Ovary (tissue), 9 donors: ENCODE results near the gene PYY. TPM values are rescaled to one million over a fixed set of nuclear protein-coding genes. Genes with fewer than 3 reads are reported as not detected.

Experiments
- DNase-seq, 5 donors: peaks; one replicate each; pipeline ENCODE4 v3.0.0-alpha.2; 2019 to 2020
- H3K27ac ChIP-seq, 2 donors: fragments of 200-600 bp; one replicate each; pipeline versions ENCODE4 v1.5.1 to v1.8.0; 2019 to 2022
- H3K27me3 ChIP-seq: fragments of 200-600 bp; one replicate; pipeline ENCODE4 v1.8.0; 2022
- H3K36me3 ChIP-seq: fragments of 200-600 bp; sonication (generic); one replicate; pipeline ENCODE4 v1.5.1; 2019
- H3K4me1 ChIP-seq: one replicate; pipeline ENCODE4 v1.8.1; 2013; ENCODE audit warnings: mild to moderate bottlenecking, moderate library complexity; ENCODE audit not compliant: insufficient read depth
- H3K4me3 ChIP-seq: fragments of 200-600 bp; sonication (generic); one replicate; pipeline ENCODE4 v1.5.1; 2017
- H3K9me3 ChIP-seq, 2 donors: fragments of 200-600 bp in 1 of 2; sonication (generic) in 1 of 2; one replicate each; pipeline versions ENCODE4 v1.5.1 to v1.8.1; 2013 to 2019; ENCODE audit warnings: mild to moderate bottlenecking in 1 of 2, moderate library complexity in 1 of 2
- EP300 ChIP-seq: sonication (generic); formaldehyde crosslinking; IDR thresholded peaks from one replicate; pipeline ENCODE4 v1.6.1; 2017; ENCODE audit warnings: antibody characterized with exemption
- POLR2A ChIP-seq: fragments of 450-650 bp; IDR thresholded peaks from one replicate; pipeline ENCODE4 v1.6.1; 2017; ENCODE audit warnings: antibody characterized with exemption, mild to moderate bottlenecking, moderate library complexity
- WGBS, 3 donors: extraction: QIAGEN DNeasy Blood & Tissue Kit in 1 of 3; methylation state at CpG; one replicate each; pipeline versions ENCODE4 v1.1.5 to v1.1.7; 2013 to 2017; 5-methylcytosine and 5-hydroxymethylcytosine counted together
- intact Hi-C, 4 donors: fragments of 100-400 bp; cut with DNase I; formaldehyde crosslinking; loops; one replicate each; pipeline versions ENCODE4 v1.11.0 to v1.15.1; 2022 to 2023
- polyA plus RNA-seq, 2 donors: library from polyadenylated mRNA; stranded (reverse); fragments of 200-250 nt in 1 of 2; fragments of 350-450 nt in 1 of 2; fragmentation: Illumina TruSeq in 1 of 2; extraction: RNeasy Lipid Tissue Mini Kit (QIAGEN cat#74804) in 1 of 2; gene quantifications; one replicate each; pipeline ENCODE4 v1.2.3, GENCODE V29; 2013 to 2014
- total RNA-seq, 7 donors: library from RNA; depleted of rRNA in 2 of 7; stranded (reverse); fragments of >200 nt in 2 of 7; fragmentation: NEBNext Ultra II Directional in 3 of 7; extraction: Animal tissue kit (Norgen Biotek cat#: 25700) in 3 of 7; gene quantifications; one replicate each; pipeline versions ENCODE4 v1.1.0 to v1.2.4, GENCODE V29; 2016 to 2023
- TF ChIP-seq, protein P1 (sequence below), 3 donors: fragments of 450-650 bp in 2 of 3; fragments of 200-600 bp in 1 of 3; IDR thresholded peaks; one replicate each; pipeline versions ENCODE4 v1.5.1 to v1.8.0; 2016 to 2022; ENCODE audit warnings: antibody characterized with exemption in 3 of 3, mild to moderate bottlenecking in 1 of 3
- donor health status: DM: no; HTN: no; CAD: no; lungs with moderate emphysema.
- donor health status: DM: no; HTN: no; CAD: no.
- donor health status: Bipolar disorder and iron deficiency.
- donor health status: DM: yes; HTN: yes; CAD: no.
- donor health status: DM: no; HTN: no; CAD: no.
- donor health status: DM: yes; HTN: yes; CAD: no.

Gene PYY
- total and polyA plus RNA-seq, 9 donors: 0.18 to 1.1 (median 0.69) TPM; not detected in 6

DNA sequence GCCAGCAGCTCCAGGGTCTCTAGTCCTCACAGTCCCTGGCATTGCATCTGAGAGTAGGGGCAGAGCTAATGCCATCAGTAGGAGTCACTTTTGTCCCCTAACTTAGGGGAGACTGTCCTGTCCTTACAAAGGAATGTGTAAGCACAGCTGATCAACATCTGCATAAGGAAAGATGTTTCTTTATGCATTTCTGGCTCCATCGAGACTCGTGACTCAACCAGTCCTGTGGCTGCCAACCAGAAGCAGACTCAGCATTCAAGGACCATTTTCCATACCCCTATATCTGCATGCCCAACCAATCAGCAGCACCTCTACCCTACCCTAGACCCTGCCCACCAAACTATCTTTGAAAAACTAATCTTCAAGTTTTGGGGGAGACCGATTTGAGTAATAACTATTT lies 38.2 kb downstream of the PYY start:
- Histone ChIP-seq H3K4me3 (no peak overlapping the region), H3K27me3 (no peaks in the 10 kb centered on the region), H3K9me3 (no peaks in the 10 kb centered on the region), H3K4me1 (no peaks in the 10 kb centered on the region), H3K27ac (no peak overlapping the region), H3K36me3 (no peaks in the 10 kb centered on the region)
- intact Hi-C loops: no loop called here
- TF ChIP-seq, protein P1, sequence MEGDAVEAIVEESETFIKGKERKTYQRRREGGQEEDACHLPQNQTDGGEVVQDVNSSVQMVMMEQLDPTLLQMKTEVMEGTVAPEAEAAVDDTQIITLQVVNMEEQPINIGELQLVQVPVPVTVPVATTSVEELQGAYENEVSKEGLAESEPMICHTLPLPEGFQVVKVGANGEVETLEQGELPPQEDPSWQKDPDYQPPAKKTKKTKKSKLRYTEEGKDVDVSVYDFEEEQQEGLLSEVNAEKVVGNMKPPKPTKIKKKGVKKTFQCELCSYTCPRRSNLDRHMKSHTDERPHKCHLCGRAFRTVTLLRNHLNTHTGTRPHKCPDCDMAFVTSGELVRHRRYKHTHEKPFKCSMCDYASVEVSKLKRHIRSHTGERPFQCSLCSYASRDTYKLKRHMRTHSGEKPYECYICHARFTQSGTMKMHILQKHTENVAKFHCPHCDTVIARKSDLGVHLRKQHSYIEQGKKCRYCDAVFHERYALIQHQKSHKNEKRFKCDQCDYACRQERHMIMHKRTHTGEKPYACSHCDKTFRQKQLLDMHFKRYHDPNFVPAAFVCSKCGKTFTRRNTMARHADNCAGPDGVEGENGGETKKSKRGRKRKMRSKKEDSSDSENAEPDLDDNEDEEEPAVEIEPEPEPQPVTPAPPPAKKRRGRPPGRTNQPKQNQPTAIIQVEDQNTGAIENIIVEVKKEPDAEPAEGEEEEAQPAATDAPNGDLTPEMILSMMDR (IDR thresholded peaks at IDR 0.05): no peak
- no peak for TF ChIP-seq POLR2A
- no peak for TF ChIP-seq EP300
- no peak for DNase-seq
- WGBS, 3 donors: 66 to 68% (median 66%) methylated on average over 3 of the region's 3 CpGs

DNA sequence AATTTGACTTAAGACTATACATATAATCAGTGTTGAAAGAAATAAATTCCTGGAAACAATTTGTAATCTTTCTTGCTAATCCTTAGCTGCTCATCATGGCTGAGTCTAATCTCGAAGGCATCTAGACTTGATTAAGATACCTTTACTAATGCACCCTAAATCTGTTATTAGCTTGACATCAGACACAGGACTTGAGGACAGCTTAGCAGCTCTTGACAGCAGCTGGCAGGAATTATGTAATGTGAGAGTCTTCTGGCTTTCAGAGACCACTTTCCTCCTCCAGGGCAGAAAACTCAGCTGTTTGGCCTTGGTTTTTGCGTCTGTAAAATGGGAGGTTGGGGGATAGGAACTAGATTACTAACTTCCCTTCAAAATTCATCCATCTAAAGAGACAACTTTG lies 39.3 kb downstream of the PYY start:
- H3K9me3 ChIP-seq: no peaks in the 10 kb centered on the region
- no peak overlapping the region for H3K4me3 ChIP-seq
- no peaks in the 10 kb centered on the region for H3K4me1 ChIP-seq
- 35 to 50% (median 40%) methylated on average over 2 of the region's 2 CpGs for WGBS, 3 donors
- H3K27ac ChIP-seq: no peak overlapping the region
- intact Hi-C loops: no loop called here
- no peaks in the 10 kb centered on the region for H3K27me3 ChIP-seq
- no peak for DNase-seq
- no peak for TF ChIP-seq EP300
- TF ChIP-seq POLR2A: no peak
- TF ChIP-seq, protein P1 (IDR thresholded peaks at IDR 0.05): no peak
- H3K36me3 ChIP-seq: no peaks in the 10 kb centered on the region

DNA sequence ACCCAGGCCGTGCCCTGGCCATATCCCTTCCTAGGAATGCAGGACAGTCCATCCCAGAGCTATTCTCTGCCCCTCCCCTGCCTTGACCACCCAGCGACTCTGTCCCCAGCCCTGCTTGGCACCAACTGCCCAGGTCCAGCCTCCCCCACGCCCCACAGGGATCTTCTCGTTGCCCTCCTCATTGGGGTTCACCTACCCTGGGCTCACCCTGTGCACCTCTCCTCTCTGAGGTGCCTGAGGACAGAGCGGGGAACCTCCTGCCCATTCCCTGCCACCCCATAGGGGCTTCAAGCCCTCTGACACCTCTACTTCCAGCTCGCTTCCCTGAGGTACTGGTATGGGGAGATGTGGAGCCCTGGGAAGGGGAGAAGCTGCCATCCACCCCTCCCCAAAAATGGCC lies 40.2 kb downstream of the PYY start:
- no peak for DNase-seq
- H3K27me3 ChIP-seq: no peaks in the 10 kb centered on the region
- WGBS, 3 donors: 58 to 66% (median 61%) methylated on average over 6 of the region's 6 CpGs
- TF ChIP-seq EP300: no peak
- TF ChIP-seq, protein P1 (IDR thresholded peaks at IDR 0.05): no peak
- no peak for TF ChIP-seq POLR2A
- H3K4me3 ChIP-seq: no peak overlapping the region
- peaks cover under 1% of the 10 kb centered on the region for H3K4me1 ChIP-seq
- intact Hi-C loops: no loop called here
- no peaks in the 10 kb centered on the region for H3K9me3 ChIP-seq
- no peak overlapping the region for H3K27ac ChIP-seq
- H3K36me3 ChIP-seq: no peaks in the 10 kb centered on the region

DNA sequence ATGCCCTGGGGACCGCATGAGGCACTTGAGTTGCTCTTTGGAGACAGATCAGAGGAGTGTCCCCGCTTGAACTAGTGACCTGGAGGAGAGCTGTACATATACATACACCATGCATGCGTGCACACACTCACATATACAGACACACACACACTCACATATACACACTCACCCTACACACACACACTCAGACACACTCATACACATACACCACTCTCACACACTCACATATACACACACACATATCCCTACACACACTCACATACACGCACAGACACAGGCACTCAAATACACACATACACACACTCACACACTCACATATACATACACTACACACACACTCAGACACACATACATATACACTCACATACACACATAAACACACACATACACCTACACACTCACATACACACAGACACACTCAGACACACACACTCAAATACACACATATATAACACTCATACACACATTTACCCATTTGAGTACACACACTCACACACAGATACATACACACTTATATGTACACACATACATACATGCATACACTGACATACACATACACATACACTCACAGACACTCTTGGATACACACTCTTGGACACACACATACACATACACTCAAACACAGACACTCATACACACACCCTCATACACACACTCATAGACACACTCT lies 41.0 kb downstream of the PYY start:
- H3K27me3 ChIP-seq: no peaks in the 10 kb centered on the region
- H3K4me3 ChIP-seq: no peak overlapping the region
- no peak for DNase-seq
- H3K36me3 ChIP-seq: no peaks in the 10 kb centered on the region
- H3K27ac ChIP-seq: no peak overlapping the region
- intact Hi-C loops: no loop called here
- TF ChIP-seq, protein P1 (IDR thresholded peaks at IDR 0.05): no peak
- TF ChIP-seq POLR2A (no peak), EP300 (no peak)
- H3K9me3 ChIP-seq: no peaks in the 10 kb centered on the region
- 49 to 57% (median 50%) methylated on average over 4 of the region's 4 CpGs for WGBS, 3 donors
- peaks cover 2% of the 10 kb centered on the region for H3K4me1 ChIP-seq
